Calu3 (cell line): Measurements from ENCODE around the gene LRRC75A. TPM values are rescaled to one million over a fixed set of nuclear protein-coding genes. Genes with fewer than 3 reads are reported as not detected.
A peak's percentile ranks its signal among the peaks of the same experiment; 100 is the strongest.

Source experiments
- BruUV-seq: library from RNA; stranded (reverse); fragments of 400-500 nt; replicated peaks from 2 replicates; lab custom pipeline; 2021; lab: Mats Ljungman, UMichigan
- CTCF ChIA-PET: fragments of 300-600 bp; sonication (Branson Sonifier 250); formaldehyde crosslinking; loops from one replicate; lab custom pipeline; 2022; ENCODE audit warnings: antibody characterized with exemption; lab: Charles Lee
- DNase-seq: peaks from one replicate; pipeline ENCODE4 v3.0.0; 2022
- H3K27ac Mint-ChIP-seq: one replicate; pipeline ENCODE4 v1.8.0; 2022; ENCODE audit warnings: mixed read lengths; ENCODE audit not compliant: unreplicated experiment
- H3K27me3 Mint-ChIP-seq: one replicate; pipeline ENCODE4 v1.8.0; 2022; ENCODE audit warnings: mixed read lengths; ENCODE audit not compliant: unreplicated experiment
- H3K36me3 Mint-ChIP-seq: one replicate; pipeline ENCODE4 v1.8.0; 2022; ENCODE audit warnings: mild to moderate bottlenecking, moderate library complexity, mixed read lengths; ENCODE audit not compliant: insufficient read depth, unreplicated experiment
- H3K4me1 Mint-ChIP-seq: one replicate; pipeline ENCODE4 v1.8.0; 2022; ENCODE audit warnings: mild to moderate bottlenecking, low read depth, mixed read lengths; ENCODE audit not compliant: unreplicated experiment
- H3K4me3 Mint-ChIP-seq: one replicate; pipeline ENCODE4 v1.8.0; 2022; ENCODE audit warnings: mild to moderate bottlenecking, low read depth, moderate library complexity, mixed read lengths; ENCODE audit not compliant: unreplicated experiment
- H3K9me3 Mint-ChIP-seq: one replicate; pipeline ENCODE4 v1.8.0; 2022; ENCODE audit warnings: low read depth, mixed read lengths; ENCODE audit not compliant: unreplicated experiment
- intact Hi-C: fragments of 100-400 bp; cut with micrococcal nuclease; formaldehyde crosslinking; loops from one replicate; pipeline ENCODE4 v1.10.0; 2022; ENCODE audit not compliant: unreplicated experiment
- total RNA-seq: library from RNA; stranded (reverse); gene quantifications from 2 replicates; pipeline ENCODE4 v1.2.3, GENCODE V29; 2022
- TF ChIP-seq, protein P1 (sequence below): fragments of 200-600 bp; IDR thresholded peaks from one replicate; pipeline ENCODE4 v1.8.0; 2022; ENCODE audit warnings: antibody characterized with exemption; ENCODE audit not compliant: unreplicated experiment

The LRRC75A gene
- total RNA-seq, 1 experiment from 2014 or later: 3.0 TPM

DNA sequence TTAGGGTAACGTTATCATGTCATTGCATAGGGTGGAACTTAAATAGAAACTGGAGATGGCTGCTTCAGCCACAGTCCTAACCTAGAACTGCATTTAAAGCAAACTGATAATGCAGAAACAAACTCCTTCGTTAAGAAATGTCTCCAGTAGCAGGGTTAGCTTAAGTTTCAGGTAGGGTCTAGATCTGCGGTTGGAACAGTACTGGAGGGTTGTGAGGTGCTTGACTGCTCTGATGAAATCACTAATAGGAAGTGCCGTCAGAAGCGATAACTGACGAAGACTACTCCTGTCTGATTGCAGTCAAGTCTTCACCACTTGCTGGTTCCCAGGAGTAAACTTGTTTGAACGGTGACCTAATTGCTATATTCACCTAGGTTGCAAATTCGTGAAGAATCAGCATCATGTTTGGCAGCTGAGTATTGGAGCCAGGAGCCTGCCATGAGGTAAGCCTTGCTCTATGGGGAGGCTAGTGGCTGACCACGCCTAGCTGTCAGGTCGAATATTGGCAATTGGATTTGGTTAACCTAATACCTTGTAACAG lies 52.1 kb downstream of the LRRC75A start:
- TF ChIP-seq, protein P1, sequence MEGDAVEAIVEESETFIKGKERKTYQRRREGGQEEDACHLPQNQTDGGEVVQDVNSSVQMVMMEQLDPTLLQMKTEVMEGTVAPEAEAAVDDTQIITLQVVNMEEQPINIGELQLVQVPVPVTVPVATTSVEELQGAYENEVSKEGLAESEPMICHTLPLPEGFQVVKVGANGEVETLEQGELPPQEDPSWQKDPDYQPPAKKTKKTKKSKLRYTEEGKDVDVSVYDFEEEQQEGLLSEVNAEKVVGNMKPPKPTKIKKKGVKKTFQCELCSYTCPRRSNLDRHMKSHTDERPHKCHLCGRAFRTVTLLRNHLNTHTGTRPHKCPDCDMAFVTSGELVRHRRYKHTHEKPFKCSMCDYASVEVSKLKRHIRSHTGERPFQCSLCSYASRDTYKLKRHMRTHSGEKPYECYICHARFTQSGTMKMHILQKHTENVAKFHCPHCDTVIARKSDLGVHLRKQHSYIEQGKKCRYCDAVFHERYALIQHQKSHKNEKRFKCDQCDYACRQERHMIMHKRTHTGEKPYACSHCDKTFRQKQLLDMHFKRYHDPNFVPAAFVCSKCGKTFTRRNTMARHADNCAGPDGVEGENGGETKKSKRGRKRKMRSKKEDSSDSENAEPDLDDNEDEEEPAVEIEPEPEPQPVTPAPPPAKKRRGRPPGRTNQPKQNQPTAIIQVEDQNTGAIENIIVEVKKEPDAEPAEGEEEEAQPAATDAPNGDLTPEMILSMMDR: no peak
- no peaks in the 10 kb centered on the region for H3K27me3 Mint-ChIP-seq
- H3K36me3 Mint-ChIP-seq: peaks cover 70% of the 10 kb centered on the region
- DNase-seq: no peak
- no peaks in the 10 kb centered on the region for H3K9me3 Mint-ChIP-seq
- no TSS peak for BruUV-seq
- peaks cover 19% of the 10 kb centered on the region for H3K4me1 Mint-ChIP-seq
- H3K4me3 Mint-ChIP-seq: peak overlapping the region; percentile 85
- H3K27ac Mint-ChIP-seq: peak overlapping the region; percentile 98
- intact Hi-C loops: no loop called here
- CTCF ChIA-PET: interaction anchor here (1.3 kb wide), 1 partner anchor 76 kb away, joined by 3 read pairs; no protein-coding TSS in a partner anchor

DNA sequence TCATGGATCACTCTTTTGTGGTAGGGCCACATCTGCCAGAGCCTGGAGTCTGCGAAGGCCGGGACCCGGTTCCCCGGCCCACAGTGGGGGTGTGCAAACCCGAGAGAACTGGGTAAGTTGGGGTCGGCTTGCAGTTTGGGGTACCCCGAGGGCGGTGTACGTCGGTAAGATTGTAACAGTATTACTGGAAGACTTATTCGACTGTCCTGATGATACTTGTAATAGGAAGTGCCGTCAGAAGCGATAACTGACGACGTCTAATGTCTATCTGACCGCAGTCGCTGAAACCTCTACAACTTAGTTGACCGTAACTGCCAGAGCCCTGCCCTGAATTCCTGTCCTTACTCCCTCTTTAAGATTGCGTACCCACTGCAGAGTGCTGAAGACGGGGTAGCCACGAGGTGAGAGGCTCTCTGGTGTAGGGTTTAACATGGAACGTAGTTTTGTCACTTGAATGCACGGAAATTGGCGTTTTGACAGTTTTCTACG lies 52.6 kb downstream of the LRRC75A start:
- peak overlapping the region; percentile 98 for H3K27ac Mint-ChIP-seq
- no peaks in the 10 kb centered on the region for H3K27me3 Mint-ChIP-seq
- DNase-seq: no peak
- CTCF ChIA-PET: no interaction called here
- peak overlapping the region; percentile 85 for H3K4me3 Mint-ChIP-seq
- BruUV-seq: TSS peak; percentile 73
- H3K4me1 Mint-ChIP-seq: peaks cover 19% of the 10 kb centered on the region
- TF ChIP-seq, protein P1: no peak
- intact Hi-C loops: no loop called here
- no peaks in the 10 kb centered on the region for H3K9me3 Mint-ChIP-seq
- peaks cover 68% of the 10 kb centered on the region for H3K36me3 Mint-ChIP-seq

DNA sequence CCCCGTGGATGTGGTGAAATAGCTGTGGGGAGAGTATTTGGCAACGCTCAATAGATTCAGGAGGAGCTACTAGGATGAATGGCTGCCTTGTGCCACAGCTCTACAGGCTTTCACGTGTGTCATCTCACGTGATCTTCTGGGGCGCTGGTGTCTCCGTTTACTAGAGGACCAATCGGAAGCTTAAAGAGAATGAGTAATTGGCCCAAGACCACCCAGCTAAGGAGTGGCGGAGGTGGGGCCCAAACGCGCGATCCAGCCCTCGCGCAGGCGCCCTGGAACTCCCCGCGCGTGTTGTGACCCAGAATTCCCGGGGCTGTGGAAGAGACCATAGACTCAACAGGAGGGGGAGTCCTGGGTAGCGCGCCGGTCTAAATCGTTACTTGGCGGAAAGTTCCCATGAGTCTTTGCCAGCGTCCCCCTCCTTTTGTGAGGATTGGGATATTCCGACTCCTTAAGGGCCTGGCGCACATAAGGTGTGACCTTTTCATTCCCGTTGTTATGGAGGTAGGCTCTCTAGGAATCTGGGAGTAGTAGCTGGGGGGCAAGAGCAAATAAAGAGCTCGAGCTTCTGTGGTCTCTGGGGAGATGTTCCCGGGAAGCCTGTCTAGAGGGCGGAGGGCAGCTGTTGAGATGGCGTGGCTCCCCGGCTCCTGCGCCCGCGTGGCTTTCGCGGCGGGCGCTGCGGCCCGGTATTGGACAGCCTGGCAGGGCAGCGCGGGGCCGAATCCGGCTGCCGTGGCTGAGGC lies 53.3 kb downstream of the LRRC75A start:
- no peaks in the 10 kb centered on the region for H3K9me3 Mint-ChIP-seq
- TF ChIP-seq, protein P1: no peak
- CTCF ChIA-PET: interaction anchor here (0.6 to 1.3 kb wide), 5 partner anchors 11 to 146 kb away, joined by 3 to 10 read pairs (median 4); no protein-coding TSS in a partner anchor
- peaks cover 62% of the 10 kb centered on the region for H3K36me3 Mint-ChIP-seq
- peaks cover 19% of the 10 kb centered on the region for H3K4me1 Mint-ChIP-seq
- peak overlapping the region; percentile 98 for H3K27ac Mint-ChIP-seq
- no TSS peak for BruUV-seq
- H3K27me3 Mint-ChIP-seq: no peaks in the 10 kb centered on the region
- DNase-seq: peak; percentile 91
- peak overlapping the region; percentile 85 for H3K4me3 Mint-ChIP-seq
- intact Hi-C loops: no loop called here

DNA sequence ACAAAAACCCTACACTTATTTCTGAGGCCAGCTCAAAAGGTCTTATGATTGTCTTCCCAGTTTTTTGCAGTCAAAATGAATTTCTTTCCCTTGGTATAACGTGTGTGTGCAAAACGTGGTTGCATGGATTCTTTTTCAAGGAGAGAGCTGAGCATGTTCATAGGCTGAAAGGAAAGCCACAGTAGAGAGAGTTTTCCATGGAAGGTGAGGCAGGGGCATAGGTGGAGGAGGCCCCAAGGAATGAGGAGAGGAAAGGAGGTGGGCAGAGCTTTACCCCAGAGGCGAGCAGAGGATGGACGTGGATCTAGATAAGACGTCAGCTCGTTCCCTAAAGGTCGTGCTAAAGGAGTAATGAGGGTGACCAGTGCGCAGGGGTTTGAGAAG lies 53.8 kb downstream of the LRRC75A start:
- TF ChIP-seq, protein P1: no peak
- Mint-ChIP-seq H3K4me3 (peak overlapping the region; percentile 85), H3K27ac (peak overlapping the region; percentile 98), H3K9me3 (no peaks in the 10 kb centered on the region), H3K27me3 (no peaks in the 10 kb centered on the region), H3K4me1 (peaks cover 19% of the 10 kb centered on the region), H3K36me3 (peaks cover 58% of the 10 kb centered on the region)
- CTCF ChIA-PET: interaction anchor here (1.0 to 1.3 kb wide), 4 partner anchors 10 to 74 kb away, joined by 3 to 10 read pairs (median 4); no protein-coding TSS in a partner anchor
- BruUV-seq: TSS peak; percentile 93
- no peak for DNase-seq
- intact Hi-C loops: no loop called here
